LNCAP (cell line): Measurements from ENCODE around the gene RETREG2.
A peak's percentile ranks its signal among the peaks of the same experiment; 100 is the strongest.

ENCODE experiments used
- CTCF ChIP-seq: fragments of 450-650 bp; IDR thresholded peaks from 2 replicates; pipeline ENCODE4 v1.5.1; 2017; ENCODE audit warnings: mild to moderate bottlenecking

The RETREG2 gene

GRCh38 chr2:219142329-219142728 is 35.7 kb upstream of the RETREG2 start:
- no peak for TF ChIP-seq CTCF

GRCh38 chr2:219149667-219150066 is 28.4 kb upstream of the RETREG2 start:
- TF ChIP-seq CTCF: no peak

- TF ChIP-seq CTCF: peak; percentile 23; the same call in 1 of the 2 replicates
Measured at GRCh38 chr2:219155054-219155644, 22.9 kb upstream of the RETREG2 start.

- no peak for TF ChIP-seq CTCF
Measured at GRCh38 chr2:219157396-219157795, 20.7 kb upstream of the RETREG2 start.

- no peak for TF ChIP-seq CTCF
Measured at GRCh38 chr2:219158025-219158424, 20.1 kb upstream of the RETREG2 start.

GRCh38 chr2:219158586-219158985 is 19.5 kb upstream of the RETREG2 start:
- no peak for TF ChIP-seq CTCF

GRCh38 chr2:219159771-219160185 is 18.3 kb upstream of the RETREG2 start:
- no peak for TF ChIP-seq CTCF
